ENCODE data around the gene ST8SIA2.

DNA sequence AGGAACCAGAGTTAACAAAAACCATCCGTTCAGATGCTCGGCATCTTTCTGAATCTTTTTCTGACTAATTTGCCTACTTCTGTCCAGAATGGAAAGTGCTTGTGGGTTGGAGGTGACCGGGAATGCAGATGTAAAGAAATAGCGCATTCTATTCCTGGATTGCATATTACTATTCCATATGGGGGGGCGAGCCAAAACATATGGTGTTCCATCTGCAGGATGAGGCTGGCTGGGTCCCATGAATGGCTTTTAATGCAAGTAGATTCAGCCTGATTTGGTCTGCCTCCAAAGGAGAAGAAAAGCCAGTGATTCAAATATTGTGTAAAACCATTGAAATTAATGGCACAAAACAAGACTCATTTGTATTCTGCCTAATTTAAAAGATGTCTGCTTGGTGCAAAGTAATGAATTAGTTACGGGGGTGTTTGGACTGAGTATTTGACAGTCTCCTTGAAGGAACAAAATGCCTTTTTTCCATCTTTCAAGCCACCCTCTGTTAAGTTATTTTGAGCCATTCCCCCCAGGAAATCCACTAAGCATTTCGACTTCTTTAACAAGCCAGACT is 99.0 kb downstream of the ST8SIA2 start:
- TF ChIP-seq, protein P1, sequence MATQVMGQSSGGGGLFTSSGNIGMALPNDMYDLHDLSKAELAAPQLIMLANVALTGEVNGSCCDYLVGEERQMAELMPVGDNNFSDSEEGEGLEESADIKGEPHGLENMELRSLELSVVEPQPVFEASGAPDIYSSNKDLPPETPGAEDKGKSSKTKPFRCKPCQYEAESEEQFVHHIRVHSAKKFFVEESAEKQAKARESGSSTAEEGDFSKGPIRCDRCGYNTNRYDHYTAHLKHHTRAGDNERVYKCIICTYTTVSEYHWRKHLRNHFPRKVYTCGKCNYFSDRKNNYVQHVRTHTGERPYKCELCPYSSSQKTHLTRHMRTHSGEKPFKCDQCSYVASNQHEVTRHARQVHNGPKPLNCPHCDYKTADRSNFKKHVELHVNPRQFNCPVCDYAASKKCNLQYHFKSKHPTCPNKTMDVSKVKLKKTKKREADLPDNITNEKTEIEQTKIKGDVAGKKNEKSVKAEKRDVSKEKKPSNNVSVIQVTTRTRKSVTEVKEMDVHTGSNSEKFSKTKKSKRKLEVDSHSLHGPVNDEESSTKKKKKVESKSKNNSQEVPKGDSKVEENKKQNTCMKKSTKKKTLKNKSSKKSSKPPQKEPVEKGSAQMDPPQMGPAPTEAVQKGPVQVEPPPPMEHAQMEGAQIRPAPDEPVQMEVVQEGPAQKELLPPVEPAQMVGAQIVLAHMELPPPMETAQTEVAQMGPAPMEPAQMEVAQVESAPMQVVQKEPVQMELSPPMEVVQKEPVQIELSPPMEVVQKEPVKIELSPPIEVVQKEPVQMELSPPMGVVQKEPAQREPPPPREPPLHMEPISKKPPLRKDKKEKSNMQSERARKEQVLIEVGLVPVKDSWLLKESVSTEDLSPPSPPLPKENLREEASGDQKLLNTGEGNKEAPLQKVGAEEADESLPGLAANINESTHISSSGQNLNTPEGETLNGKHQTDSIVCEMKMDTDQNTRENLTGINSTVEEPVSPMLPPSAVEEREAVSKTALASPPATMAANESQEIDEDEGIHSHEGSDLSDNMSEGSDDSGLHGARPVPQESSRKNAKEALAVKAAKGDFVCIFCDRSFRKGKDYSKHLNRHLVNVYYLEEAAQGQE (IDR thresholded peaks at IDR 0.05; ENCODE audit: insufficient read depth in 1 of 2, low read depth in 2 of 2, low read length in 1 of 2), result no peak
- TF ChIP-seq, protein P2, sequence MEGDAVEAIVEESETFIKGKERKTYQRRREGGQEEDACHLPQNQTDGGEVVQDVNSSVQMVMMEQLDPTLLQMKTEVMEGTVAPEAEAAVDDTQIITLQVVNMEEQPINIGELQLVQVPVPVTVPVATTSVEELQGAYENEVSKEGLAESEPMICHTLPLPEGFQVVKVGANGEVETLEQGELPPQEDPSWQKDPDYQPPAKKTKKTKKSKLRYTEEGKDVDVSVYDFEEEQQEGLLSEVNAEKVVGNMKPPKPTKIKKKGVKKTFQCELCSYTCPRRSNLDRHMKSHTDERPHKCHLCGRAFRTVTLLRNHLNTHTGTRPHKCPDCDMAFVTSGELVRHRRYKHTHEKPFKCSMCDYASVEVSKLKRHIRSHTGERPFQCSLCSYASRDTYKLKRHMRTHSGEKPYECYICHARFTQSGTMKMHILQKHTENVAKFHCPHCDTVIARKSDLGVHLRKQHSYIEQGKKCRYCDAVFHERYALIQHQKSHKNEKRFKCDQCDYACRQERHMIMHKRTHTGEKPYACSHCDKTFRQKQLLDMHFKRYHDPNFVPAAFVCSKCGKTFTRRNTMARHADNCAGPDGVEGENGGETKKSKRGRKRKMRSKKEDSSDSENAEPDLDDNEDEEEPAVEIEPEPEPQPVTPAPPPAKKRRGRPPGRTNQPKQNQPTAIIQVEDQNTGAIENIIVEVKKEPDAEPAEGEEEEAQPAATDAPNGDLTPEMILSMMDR (IDR thresholded peaks at IDR 0.05), result no peak
